HG03139 (cell line): ENCODE data around the gene RBM18.

Experiments
- ATAC-seq: cut with Tn5 transposase; IDR thresholded peaks from one replicate; pipeline ENCODE4 v1.9.1; 2021; ENCODE audit not compliant: unreplicated experiment

RBM18 gene

DNA sequence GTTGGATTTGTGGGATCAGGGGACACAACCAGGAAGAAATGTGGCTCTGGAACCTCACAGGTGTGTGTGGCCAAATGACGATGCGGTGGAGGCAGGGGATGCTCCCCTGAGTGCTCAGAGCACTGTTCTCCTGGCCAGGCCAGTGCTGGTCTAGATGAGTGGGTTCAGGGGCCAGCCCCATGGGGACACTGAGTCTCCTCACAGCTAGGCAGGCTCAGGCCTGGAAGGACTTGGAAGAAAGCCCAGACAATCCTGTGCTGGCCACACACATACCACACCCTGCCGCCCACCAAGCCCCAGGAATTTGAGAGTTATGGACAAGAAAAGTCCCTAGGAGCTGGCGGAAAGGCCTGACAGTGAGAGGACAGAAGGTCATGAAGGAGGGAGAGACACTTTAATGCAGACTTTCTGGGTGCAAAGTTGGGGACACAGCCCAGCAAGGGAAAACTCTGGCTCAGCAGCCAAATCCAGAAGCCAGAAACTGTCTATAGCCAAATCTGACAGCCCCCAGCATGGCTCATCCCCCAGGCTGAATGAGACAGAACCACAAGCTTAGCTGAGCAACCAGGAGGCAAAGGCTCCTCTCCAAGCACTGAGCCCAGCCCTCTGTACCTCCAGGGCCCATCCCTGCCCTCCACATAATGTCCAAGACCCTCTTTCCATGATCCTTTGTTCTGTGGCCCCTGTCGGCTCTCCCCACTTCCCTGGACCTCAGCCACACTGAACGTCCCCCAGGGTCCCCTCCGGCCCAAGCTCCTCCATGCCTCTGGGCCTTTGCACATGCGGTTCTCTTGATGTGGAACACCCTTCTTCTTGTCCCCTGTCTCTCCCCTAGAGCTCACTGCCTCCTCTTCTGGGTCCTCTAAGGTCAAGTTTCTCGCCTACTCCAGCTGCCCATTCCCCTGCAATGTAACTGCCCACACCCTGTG, 58.3 kb downstream of the RBM18 start:
- ATAC-seq: no peak

DNA sequence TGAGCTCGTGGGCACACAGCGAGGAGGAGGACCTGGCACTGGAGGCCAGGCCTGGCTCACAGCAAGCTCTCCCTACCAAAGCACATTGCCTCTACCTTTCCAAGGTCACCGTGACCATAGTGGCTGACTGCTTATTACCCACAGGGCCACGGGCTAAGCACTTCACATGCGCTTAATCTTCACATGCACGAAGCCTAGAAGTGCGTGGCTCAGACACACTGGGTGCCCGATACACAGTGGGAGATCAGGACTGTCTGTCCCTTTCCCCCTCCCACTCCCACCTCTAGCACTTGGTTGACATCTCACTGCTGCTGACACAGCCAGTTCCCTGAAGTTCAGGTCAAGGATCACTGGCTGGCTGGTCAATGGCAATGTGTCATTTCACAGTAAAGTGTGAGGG, 59.5 kb downstream of the RBM18 start:
- ATAC-seq: no peak

- ATAC-seq: no peak
These were observed 60.1 kb downstream of the RBM18 start for GRCh38 chr9:122204491-122204890.

GRCh38 chr9:122204055-122204454, 60.6 kb downstream of the RBM18 start:
- ATAC-seq: no peak

GRCh38 chr9:122202111-122202510, 62.5 kb downstream of the RBM18 start:
- ATAC-seq: no peak

DNA sequence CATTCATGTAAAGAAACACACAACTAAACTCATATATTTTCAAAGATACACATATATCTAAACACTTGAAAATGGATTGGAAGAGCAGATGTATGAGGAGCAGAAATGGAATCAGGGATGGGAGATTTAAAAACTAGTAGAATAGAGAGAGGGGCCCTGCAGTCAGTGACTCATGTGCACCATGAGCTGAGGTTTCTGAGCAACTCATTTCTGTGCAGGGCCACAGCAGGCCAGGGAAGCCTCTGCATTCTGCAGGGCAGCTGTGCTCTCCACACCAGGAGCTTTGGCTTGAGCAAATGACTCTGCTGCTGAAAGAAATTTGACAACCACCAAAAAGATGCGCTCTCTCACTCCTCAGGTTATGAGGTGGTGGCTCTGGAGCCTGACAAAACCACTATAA, 63.0 kb downstream of the RBM18 start:
- no peak for ATAC-seq

GRCh38 chr9:122200960-122201595, 63.6 kb downstream of the RBM18 start:
- ATAC-seq: no peak

- no peak for ATAC-seq
These were observed 66.8 kb downstream of the RBM18 start for GRCh38 chr9:122197882-122198281.

DNA sequence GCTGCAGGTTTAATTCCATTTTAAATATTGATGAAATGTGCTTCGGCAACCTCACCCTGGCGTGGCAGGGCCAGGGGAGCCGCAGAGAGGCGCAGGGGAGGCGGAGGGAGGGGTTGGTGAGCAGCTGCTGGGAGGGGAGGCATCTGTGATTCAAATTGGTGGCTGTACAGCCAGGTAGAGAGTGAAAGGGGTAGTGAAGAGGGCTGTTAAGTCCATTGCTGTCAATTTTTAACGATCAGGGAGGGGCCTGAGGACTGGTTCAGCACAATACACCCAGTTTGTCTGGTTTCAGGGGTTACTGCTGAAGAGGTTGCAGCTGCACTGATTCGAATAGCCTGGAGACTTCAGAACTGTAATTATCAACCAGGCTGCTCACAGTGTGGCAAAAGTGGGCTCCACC, 67.2 kb downstream of the RBM18 start:
- no peak for ATAC-seq

- ATAC-seq: no peak
These were observed 68.8 kb downstream of the RBM18 start for GRCh38 chr9:122195875-122196274.

DNA sequence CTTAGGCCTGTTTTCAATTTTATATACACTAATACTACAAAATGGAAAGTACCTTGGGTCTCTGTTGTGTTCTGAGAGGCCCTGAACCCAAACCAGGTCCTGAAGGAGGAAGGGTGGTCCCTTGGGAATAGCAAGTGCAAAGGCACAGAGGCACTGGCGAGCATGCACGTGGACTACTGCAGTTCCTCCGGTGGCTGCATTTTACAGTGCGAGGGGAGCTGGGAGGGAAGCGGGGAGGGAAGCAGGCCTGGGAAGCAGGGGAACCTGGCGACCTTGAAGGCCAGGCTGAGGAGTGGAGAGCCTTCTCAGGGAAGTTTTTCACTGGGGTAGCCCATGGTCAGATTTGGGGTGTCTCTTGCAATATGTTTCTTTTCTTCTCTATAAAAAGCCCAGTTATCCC, 71.0 kb downstream of the RBM18 start:
- ATAC-seq: no peak

GRCh38 chr9:122192914-122193525, 71.6 kb downstream of the RBM18 start:
- no peak for ATAC-seq

GRCh38 chr9:122192261-122192875, 72.3 kb downstream of the RBM18 start:
- ATAC-seq: no peak

DNA sequence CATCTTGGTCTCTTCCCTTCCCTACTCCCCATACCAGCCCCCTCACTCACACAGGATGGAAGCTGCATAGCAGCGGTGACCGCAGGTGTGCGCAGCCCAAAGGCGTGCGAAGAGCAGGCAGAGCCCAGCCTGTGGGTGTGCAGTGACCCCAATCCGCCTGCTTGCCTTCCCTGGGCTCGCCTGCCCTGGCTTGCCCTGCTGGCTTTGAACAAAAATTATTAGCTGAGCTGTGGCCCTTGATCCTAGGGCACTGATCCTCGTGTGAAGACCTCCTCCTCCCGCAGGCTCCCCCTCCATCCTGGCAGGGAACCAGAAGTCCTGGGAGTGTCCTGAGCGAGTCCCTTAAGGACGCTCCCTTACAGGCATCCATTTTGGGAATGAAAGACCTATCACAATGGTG, 73.1 kb downstream of the RBM18 start:
- no peak for ATAC-seq

- no peak for ATAC-seq
These were observed 73.9 kb downstream of the RBM18 start for GRCh38 chr9:122190597-122191381.

- no peak for ATAC-seq
These were observed 76.3 kb downstream of the RBM18 start for GRCh38 chr9:122188369-122188768.
